Brain microvascular endothelial cell (primary cell): ENCODE data around the gene MAP4K1.
"Not testable (repeated sequence)": the region's sequence is repeated elsewhere in the genome, so short reads cannot be mapped to it uniquely, and the experiment has no call there.

Experiments
- DNase-seq: peaks from one replicate; pipeline ENCODE4 v3.0.0-alpha.2; 2020
- H3K27ac ChIP-seq: fragments of 250-450 bp; sonication (Bioruptor Pico); 2 replicates; pipeline ENCODE4 v1.5.1; 2020; ENCODE audit warnings: mild to moderate bottlenecking, moderate library complexity
- H3K27me3 ChIP-seq: fragments of 250-450 bp; sonication (Bioruptor Pico); replicated peaks from 2 replicates; pipeline ENCODE4 v1.5.1; 2020; ENCODE audit warnings: mild to moderate bottlenecking
- H3K36me3 ChIP-seq: fragments of 250-450 bp; sonication (Bioruptor Pico); replicated peaks from 2 replicates; pipeline ENCODE4 v1.5.1; 2020; ENCODE audit warnings: mild to moderate bottlenecking
- H3K4me3 ChIP-seq: 2 replicates; pipeline ENCODE4 v1.5.1; 2011; ENCODE audit warnings: low read depth, mild to moderate bottlenecking, control low read depth, low read length, moderate library complexity
- in situ Hi-C: cut with HindIII; loops from 2 replicates; pipeline ENCODE4 v1.10.0; 2017; ENCODE audit warnings: low sequenced_read_pairs, low pct_ligation_motif_present
- TF ChIP-seq, protein P1 (sequence below): IDR thresholded peaks from 2 replicates; pipeline ENCODE4 v1.5.1; 2011; ENCODE audit warnings: low read depth, mild to moderate bottlenecking, moderate library complexity, low read length, control low read depth, inconsistent platforms; ENCODE audit errors: missing control alignments

Gene MAP4K1

DNA sequence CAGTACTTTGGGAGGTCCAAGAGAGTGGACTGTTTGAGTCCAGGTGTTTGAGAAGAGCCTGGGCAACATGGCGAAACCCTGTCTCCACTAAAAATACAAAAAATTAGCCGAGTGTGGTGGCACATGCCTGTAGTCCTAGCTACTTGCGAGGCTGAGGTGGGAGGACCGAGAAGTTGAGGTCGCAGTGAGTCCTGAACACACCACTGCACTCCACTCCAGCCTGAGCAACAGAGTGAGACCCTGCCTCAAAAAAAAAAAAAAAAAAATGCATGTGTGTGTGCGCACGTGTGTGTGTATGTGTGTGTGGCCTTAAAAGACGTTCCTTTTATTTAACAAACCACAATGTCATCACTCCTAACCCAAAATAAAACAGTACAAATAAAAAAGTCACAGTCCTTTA, 62.6 kb downstream of the MAP4K1 start:
- in situ Hi-C loops = no loop called here
- H3K27me3 ChIP-seq = no peaks in the 10 kb centered on the region
- no peak overlapping the region for H3K27ac ChIP-seq
- DNase-seq = no peak
- no peak overlapping the region for H3K4me3 ChIP-seq
- H3K36me3 ChIP-seq = no peaks in the 10 kb centered on the region
- TF ChIP-seq, protein P1, sequence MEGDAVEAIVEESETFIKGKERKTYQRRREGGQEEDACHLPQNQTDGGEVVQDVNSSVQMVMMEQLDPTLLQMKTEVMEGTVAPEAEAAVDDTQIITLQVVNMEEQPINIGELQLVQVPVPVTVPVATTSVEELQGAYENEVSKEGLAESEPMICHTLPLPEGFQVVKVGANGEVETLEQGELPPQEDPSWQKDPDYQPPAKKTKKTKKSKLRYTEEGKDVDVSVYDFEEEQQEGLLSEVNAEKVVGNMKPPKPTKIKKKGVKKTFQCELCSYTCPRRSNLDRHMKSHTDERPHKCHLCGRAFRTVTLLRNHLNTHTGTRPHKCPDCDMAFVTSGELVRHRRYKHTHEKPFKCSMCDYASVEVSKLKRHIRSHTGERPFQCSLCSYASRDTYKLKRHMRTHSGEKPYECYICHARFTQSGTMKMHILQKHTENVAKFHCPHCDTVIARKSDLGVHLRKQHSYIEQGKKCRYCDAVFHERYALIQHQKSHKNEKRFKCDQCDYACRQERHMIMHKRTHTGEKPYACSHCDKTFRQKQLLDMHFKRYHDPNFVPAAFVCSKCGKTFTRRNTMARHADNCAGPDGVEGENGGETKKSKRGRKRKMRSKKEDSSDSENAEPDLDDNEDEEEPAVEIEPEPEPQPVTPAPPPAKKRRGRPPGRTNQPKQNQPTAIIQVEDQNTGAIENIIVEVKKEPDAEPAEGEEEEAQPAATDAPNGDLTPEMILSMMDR = no peak

DNA sequence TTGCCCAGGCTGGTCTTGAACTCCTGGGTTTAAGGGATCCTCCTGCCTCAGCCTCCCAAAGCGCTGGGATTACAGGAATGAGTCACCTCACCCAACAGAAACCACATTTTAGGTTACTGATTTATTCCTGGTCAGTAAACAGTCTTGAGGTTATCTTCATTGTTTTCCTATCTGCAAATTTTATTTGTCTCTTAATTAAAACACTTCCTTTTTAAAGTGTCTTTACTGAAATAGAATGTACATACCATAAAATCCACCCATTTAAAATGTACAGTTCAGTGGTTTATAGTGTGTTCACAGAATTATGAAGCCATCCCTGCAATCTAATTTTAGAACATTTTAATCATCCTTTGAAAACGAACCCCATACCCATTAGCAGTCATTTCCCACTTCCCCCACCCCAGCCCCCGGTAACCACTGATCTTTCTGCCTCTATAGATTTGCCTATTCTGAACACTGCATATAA, 63.0 kb downstream of the MAP4K1 start:
- TF ChIP-seq, protein P1 = no peak
- Histone ChIP-seq H3K36me3 (no peaks in the 10 kb centered on the region), H3K27me3 (no peaks in the 10 kb centered on the region), H3K27ac (no peak overlapping the region), H3K4me3 (no peak overlapping the region)
- in situ Hi-C loops = no loop called here
- DNase-seq = no peak

DNA sequence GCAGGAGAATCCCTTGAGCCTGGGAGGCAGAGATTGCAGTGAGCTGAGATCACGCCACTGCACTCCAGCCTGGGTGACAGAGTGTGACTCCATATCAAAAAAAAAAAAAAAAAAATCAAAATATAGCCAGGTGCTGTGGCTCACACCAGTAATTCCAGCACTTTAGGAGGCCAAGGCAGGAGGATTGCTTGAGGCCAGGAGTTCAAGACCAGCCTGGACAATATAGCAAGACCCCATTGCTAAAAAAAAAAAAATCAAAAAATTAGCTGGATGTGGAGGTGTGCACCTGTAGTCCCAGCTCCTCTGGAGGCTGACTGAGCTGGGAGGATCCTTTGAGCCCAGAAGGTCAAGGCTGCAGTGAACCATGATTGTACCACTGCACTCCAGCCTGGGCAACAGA, 64.5 kb downstream of the MAP4K1 start:
- in situ Hi-C loops, DNase-seq: not testable (repeated sequence)

DNA sequence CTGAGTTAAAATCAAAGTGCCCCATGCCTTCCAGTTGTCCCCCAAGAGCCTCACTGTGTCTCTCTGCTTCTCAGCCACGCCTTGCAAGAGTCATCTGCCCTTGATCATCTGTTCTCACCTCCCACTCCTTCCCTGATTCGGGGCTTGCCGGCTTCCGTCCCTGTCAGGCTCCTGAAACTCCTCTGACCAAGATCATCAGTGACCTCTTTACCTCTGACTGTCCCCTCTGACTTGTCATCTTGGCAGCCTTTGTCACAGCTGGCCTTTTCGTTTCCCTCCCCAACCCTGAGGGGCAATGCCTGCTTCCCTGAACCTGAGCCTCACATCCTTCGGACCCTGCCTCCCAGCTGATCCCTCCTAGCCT, 66.3 kb downstream of the MAP4K1 start:
- Histone ChIP-seq H3K27me3 (no peaks in the 10 kb centered on the region), H3K36me3 (no peaks in the 10 kb centered on the region), H3K27ac (no peak overlapping the region), H3K4me3 (no peak overlapping the region)
- TF ChIP-seq, protein P1 = no peak
- DNase-seq = no peak
- in situ Hi-C loops = no loop called here

More for the DNA sequence above, 64.5 kb downstream of the MAP4K1 start:
- not testable (repeated sequence) for H3K4me3 ChIP-seq, H3K36me3 ChIP-seq, H3K27me3 ChIP-seq, H3K27ac ChIP-seq

DNA sequence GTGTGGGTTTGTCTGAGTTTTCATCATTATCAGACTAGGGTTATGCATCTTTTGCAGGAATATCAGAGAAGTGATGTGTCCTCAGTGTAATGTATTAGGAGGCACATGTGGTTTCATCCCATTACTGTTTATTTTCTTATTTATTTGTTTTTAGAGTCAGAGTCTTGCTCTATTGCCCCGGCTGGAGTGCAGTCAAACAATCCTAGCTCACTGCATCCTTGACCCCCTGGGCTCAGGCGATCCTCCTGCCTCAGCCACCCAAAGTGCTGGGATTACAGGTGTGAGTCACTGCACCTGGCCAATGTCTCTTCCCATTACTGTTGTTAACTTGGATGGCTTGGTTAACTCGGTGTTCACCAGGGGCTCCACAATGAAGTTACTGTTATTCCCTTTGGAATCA, 67.4 kb downstream of the MAP4K1 start:
- no peaks in the 10 kb centered on the region for H3K36me3 ChIP-seq
- in situ Hi-C loops = no loop called here
- no peak overlapping the region for H3K27ac ChIP-seq
- no peak overlapping the region for H3K4me3 ChIP-seq
- H3K27me3 ChIP-seq = no peaks in the 10 kb centered on the region
- DNase-seq = no peak
- TF ChIP-seq, protein P1 = no peak

DNA sequence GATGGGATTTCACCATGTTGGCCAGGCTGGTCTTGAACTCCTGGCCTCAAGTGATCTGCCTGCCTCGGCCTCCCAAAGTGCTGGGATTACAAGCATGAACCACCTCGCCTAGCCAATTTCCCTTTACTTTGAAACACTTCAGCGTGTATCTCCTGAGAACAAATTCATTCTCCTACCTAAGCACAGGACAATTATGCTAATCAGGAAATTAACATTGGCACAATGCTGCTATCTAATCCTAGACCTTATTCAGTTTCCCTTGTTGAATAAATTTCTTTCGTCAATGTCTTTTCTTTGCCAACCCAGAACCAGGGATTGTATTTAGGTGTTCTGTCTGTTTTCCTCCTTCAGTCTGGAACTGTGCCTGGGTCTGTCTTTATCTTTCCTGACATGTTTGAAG, 67.8 kb downstream of the MAP4K1 start:
- in situ Hi-C loops = no loop called here
- DNase-seq = no peak
- no peak overlapping the region for H3K27ac ChIP-seq
- no peaks in the 10 kb centered on the region for H3K36me3 ChIP-seq
- TF ChIP-seq, protein P1 = no peak
- no peak overlapping the region for H3K4me3 ChIP-seq
- no peaks in the 10 kb centered on the region for H3K27me3 ChIP-seq

DNA sequence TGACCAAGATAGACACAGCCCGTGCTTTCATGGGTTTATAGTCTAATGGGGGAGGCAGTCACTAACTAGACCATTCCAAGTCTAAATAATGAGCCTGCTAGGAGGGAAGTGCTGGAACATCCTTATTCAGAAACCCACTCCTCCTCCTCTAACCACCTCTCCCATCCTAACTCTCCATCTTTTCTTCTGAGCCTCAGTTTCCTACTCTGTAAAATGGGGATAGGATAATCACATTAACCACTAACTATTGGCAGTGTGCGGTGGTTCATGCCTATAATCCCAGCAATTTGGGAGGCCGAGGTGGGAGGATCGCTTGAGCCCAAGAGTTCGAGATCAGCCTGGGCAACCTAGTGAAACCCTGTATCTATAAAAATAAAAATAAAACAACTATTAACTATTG, 68.7 kb downstream of the MAP4K1 start:
- Histone ChIP-seq H3K4me3 (no peak overlapping the region), H3K27me3 (no peaks in the 10 kb centered on the region), H3K27ac (no peak overlapping the region), H3K36me3 (no peaks in the 10 kb centered on the region)
- DNase-seq = no peak
- TF ChIP-seq, protein P1 = no peak
- in situ Hi-C loops = no loop called here
